Activated naive CD4-positive, alpha-beta T cell (primary cell): ENCODE results near the gene RUNX1.
"Not testable (repeated sequence)": the region's sequence is repeated elsewhere in the genome, so short reads cannot be mapped to it uniquely, and the experiment has no call there.

Experiments used
- DNase-seq, 4 experiments: peaks; one replicate each; lab custom pipeline; 2025; lab: John Stamatoyannopoulos, UW

The RUNX1 gene

DNA sequence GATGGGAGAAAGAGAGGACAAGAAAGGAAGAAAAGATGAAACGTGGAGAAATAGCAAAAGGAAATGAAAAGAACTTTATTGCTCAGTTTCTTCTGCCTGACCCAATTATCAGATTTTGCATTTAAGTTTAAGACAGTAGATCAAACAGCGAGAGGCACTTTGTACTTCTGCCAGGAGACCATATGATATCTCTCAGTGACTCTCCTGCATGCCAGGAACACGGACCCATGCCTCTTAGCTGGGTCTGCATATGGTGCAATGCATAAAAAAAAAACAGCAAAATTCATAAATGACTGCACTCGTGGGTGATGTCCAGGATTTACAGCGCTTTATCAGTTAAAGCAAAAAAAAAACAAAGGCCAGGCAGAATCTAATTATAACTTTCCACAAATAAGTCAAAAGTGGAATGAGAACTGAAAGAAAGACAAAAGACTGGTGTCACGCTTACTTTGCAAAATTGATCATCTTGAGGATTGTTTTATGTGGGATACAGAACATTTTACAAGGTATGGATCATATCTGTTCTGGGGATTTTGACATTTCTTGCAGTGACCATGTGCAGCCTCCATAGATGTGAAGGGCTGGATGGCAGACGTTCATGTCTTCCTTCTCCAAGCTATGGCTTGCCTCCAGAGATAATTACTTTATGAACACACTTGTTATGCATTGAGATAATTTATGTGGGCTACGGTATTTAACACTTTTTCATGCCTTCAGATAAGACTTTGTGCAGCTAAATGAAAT, 79.5 kb downstream of the RUNX1 start:
- DNase-seq = no peak

DNA sequence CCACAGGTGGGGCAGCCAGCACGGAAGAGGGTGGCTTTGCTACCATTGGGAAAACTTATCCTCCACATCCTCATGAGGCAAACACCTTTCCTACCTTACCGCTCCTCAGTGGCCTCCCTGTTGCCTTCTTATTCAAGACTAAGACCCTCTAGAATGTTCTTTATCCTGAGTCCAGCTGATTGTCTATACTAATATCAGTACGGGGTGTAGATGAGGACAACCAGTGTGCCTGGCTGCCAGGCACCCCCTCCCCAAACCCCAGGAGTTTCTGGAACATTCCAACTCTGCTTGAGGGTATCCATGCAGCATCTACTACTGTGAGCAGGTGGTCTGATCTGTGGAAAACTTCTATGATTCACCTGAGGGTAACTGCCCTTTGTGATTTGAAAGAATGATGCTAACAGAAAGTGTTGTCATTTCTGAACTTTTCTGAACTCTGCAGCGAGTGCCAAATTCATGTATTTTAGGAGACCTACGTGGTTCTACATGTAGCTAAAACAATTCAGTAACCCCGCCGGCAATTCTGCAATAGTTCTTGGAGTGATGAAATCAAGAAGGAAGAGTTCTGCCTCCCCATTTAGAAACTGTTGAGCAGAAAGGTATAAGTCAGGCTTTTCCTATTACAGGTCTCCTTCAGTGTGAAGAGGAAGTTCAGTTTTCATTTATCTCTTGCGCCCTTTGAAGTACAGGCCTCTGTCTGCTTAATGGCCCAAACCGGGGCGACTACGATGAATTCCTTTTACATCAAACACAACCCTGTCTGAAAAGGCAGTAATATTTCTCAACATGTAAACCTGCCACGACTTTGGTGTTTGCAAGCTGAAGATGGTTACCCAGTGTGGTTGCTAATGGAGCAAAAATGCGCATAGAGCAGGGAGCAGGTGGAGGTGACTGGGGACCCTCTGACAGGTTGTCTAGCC, 80.4 kb downstream of the RUNX1 start:
- no peak for DNase-seq

DNA sequence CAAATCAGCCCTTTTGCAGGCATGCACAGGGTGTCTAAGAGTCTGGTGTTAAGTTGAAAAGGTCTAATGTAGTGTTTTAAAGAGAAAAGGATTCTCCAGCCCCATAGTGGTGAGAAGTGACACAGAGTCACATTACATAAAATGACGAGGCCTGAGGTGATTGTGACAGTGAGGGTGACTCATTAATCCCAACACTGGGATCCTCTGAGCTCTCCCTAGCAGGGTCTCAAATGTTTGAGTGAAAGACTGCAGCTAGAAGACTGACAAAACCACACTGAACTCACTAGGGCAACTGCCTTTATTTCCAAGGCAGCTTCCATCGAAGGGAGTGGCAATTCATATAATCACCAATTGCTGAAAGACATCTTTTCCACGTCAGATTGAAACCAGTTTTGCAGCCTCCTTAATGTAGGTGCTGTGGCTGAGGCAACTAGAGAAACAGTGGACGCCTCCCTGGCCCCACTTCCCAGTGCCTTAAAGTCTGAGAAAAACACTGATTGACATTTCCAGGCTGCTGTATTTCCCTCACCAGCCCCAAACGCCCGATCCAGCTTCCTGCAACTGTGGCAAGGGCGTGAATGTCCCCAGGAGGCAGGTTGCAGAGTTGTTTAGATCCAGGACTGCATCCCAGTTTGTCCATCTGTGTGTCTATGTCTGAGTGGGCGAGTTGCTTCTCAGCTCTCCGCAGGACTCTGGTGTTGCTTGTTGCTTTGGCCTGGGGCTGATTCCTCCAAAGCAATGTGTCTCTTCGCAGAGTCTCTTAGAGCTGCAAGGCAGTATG, 81.4 kb downstream of the RUNX1 start:
- no peak for DNase-seq

DNA sequence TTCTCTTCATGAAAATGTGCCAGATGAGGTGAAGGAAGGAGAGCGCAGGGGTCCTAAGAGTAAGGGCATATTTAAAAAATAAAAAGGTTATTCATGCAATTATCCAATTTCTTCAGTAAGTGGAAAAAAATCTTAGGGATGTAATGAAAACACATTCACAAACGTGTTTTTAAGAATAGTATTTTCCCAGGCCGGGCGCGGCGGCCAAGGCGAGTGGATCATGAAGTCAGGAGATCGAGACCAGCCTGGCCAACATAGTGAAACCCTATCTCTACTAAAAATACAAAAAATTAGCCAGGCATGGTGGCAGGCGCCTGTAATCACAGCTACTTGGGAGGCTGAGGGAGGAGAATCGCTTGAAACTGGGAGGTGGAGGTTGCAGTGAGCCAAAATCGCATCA, 82.2 kb downstream of the RUNX1 start:
- DNase-seq = not testable (repeated sequence)

DNA sequence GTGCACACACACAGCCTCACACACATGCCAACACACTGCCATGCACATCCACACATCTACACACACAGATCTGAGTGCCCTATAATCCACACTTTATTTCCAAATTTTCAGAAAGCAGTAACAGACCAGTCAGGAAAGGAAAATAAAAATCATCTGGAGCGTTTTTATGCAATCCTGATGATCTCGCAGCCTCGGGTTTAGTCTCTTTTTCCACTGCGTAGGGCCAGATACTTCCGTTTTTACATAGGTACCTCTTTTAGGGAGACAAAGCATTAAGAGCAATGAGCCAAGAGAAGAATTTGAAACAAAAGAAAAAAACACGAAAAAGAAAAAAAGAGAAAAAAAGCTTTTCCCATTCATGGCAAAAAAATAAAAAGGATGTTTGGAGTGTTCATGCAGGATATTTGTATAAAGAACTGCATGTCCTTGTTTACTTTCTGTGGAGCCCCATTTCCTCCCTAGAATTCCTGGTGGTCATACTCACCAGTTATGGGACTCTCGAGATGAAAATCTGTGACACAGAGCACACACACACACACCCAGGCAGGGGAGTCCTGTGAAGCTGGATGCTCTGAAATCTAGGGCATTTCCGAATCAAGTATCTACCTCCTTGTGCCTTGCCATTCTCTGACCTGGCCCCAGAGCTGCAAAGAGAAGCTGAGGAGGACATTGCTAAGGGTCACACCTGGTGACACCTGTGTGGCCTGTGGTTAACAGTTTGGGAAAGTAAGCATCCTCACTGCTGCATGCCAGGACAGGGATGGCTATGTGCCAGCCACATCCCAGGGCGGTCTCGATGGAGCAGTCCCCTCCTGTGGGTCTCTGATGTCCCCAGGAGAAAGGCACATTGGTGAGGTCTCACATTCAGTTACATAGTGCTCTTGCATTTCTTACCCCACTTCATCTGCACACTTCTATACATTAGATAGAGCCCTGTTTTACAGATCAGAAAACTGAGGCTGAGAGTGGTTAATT, 83.6 kb downstream of the RUNX1 start:
- DNase-seq = no peak

DNA sequence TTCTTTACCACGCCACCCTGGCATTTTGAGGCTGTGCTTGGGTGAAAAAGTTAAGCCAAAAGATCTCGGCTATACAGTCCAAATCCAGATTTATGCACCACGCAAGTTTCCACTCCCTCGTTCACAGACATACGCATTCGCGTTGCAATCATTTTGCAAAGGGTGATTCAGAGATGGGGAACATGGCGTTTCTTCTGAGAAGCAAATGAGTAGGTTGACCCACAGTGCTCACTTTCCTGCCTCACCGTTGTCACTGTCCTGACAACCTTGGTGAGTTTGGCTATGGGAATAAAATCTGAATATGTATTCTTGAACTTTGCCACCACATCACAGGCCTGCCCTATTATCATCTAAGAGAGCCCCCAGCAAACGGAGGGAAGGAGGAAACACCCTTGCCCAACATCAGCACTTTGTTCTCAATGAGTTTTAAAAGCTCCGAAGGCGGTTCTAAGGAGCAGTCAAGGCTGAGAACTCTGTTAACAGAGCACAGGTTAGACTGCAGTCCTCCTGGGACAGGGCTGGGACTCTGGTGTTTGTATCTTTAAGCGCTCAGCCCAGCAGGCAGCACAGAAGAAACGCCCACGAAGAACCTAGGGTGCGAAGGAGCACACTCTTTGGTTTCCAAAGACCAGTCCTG, 86.4 kb downstream of the RUNX1 start:
- DNase-seq = no peak

DNA sequence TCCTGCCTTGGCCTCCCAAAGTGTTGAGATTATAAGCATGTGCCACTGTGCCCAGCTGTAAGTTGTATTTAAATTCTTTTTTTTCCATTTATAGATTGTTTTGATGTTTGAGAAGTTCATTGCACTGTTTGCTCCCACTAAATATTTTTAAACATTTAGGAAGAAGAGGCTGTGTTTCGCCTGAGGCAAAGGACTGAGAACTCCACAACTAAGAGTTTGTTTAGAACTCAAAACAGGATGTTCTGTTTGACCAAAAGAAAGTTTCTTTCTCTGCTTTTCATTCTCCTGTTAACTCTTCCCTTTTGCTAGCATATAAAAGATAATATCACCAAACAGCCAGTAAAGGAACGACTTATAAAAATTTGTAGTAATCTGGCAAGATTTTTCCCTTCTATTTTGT, 87.0 kb downstream of the RUNX1 start:
- DNase-seq = no peak

DNA sequence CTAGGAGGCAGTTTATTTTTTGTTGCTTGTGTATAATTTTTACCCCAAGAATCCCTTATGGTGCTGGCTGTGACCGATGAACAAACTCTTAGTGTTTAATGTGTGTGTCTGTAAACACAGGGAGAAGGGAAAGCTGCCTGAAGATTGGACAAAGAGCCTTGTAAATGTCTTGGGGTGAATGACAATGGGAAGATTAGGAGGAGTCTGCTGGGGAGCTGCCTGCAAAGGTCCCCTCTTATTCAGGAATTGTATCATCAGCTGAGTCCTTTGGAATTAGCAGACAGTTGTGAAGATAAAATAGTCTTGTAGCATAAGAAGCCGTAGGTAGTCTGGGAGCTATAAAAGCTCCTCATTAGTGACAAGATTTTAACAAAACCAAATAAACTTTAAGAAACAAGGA, 88.4 kb downstream of the RUNX1 start:
- DNase-seq = no peak

DNA sequence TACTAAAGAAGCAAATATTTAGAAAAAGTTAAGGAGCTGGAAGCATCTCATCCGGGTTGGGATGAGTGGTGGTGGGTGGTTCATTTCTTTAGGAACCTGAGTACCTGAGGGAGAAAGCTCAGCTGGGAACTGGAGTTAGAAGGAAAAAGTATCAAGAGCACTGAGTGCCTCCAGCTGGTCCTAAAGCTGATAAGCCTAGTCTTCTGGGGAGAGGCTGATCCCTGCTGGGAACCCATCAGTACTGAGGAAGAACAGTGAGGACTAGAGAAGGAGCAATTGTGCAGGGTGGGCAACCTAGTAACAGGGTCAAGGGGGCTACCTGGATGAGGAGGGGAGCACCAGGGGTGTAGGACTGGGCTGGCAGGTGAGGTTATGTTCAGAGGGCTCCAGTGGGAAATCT, 89.5 kb downstream of the RUNX1 start:
- DNase-seq = no peak

DNA sequence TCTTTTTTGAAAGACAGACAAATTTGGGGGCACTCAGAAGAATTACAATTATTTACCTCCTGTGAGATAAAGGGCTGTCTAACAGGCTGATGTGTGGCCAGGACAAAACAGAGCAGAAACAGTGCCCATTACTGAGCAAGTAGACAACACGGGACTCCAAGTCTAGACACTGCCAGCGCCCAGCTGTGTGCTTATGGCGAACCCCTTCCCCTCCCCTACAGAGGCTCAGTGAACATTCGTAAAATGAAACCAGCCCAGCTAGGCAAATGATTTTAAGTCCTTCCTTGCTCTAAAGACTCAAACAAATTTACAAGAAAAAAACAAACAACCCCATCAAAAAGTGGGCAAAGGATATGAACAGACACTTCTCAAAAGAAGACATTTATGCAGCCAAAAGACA, 91.1 kb downstream of the RUNX1 start:
- no peak for DNase-seq

DNA sequence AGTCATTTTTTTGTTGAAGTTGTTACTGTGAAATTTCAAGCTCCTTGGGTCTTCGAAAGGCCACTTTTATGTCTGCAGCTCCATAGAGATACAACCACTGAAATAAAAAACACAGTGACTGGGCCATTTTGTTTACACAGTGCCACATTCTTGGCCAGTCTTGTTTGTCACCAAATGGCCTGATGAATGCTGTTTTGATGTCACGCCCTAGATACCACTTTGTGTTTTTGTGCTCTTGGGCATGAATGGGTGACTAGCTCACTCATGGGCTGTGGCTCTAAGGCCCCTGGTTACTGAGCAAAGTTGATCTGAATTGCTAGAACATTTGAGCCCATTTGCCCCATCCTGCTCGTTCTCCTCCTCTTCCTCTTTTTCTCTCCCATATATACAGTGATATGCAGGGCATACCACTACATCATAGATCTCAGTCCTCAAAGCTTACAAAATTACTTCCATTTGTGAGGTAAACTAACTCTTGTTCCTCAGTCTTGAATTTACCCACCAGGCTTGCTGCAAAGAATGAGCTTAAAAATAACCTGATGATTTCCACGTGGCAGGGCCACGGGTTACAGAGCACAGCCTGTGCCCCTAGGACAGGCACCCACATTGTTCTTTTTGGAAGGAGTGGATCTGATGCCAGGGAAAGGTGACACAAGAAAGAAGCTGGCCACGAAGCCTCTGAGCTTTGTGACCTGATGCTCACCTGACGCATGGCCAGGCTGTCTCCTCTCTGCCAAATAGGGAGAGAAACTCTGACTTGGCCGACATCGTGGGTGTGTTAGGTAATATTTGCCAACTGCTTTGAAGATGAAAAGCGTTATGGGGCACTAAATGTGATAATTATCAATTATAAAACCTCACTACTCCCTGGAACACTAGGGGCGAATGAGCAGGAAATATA, 92.4 kb downstream of the RUNX1 start:
- no peak for DNase-seq

DNA sequence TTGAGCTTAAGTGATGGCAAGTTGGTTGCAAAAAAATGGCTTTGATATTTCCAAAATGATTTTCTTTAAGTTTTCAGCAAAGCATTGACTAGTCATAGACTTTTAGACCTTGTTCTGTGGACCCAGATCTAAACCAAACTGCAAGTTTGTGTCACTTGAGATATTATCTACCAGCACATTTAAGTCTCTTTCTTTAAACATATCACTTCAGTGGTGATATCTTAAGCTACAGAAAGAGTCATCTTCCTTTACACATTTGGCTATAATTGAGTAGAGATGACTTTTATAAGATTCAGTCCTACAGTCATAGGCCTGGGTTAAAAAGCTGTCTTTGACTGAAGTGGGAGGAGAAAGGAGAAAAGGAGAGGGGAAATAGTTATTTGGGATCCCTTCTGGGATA, 95.2 kb downstream of the RUNX1 start:
- DNase-seq = no peak

DNA sequence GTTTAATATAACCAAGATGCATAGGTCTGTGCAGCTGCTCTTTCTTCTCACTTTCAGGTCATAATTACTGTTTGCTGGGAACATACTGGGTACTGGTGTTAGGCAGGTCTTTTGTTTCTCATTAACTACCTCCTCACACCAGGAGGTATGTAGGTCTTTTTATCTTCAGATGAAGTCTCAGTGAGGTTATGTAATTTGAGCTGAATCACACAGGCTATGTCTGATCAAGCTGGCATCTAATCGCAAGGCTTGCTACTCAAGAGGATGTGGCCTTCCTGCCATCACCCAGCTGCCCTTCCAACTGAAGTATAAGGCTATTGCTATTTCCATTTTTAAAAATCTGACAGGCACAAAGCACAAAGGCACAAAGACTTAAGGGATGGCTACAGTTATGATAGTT, 96.4 kb downstream of the RUNX1 start:
- DNase-seq = no peak

DNA sequence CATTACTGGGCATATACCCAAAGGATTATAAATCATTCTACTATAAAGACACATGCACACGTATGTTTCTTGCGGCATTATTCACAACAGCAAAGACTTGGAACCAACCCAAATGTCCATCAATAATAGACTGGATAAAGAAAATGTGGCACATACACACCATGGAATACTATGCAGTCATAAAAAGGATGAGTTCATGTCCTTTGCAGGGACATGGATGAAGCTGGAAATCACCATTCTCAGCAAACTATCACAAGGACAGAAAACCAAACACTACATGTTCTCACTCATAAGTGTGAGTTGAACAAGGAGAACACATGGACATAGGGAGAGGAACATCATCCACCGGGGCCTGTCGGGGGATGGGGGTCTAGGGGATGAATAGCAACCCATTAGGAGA, 97.2 kb downstream of the RUNX1 start:
- DNase-seq = not testable (repeated sequence)

DNA sequence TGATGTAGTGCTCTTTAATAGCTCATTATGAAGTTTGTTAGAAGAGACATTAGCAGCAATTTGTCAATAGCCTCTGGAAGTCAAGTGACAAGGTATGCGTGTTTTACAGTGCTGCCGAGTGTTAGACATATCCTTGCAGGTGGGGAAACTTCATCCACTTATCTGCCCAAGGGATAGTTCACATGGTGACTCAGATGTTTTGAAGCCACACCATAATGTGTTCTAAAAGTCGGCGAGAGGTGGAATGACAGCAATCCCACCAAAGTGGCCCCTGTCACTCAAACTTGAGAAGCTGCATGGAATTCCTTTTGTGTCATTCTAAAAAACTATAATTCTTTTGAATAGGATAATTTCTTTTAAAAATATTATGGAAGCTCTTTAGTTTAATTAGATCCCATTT, 98.1 kb downstream of the RUNX1 start:
- no peak for DNase-seq

DNA sequence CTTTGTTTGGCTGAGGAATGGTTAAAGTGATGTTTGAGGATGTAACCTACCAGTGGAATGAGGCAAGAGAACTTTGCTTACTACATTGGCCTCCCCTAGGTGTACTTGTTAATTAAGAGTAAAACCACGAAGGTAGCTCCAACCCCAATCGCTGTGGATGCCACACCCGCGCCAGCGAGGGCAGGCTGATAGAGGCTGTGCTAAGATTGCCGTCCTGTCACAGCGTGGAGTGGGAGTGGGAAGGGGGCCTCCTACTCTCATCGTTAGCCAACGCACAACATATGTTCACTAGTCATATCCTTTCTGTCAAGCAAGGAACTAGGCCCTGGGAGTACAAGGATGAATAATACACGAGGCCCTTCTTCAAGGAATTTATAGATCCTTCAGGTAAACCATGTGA, 99.6 kb downstream of the RUNX1 start:
- no peak for DNase-seq

DNA sequence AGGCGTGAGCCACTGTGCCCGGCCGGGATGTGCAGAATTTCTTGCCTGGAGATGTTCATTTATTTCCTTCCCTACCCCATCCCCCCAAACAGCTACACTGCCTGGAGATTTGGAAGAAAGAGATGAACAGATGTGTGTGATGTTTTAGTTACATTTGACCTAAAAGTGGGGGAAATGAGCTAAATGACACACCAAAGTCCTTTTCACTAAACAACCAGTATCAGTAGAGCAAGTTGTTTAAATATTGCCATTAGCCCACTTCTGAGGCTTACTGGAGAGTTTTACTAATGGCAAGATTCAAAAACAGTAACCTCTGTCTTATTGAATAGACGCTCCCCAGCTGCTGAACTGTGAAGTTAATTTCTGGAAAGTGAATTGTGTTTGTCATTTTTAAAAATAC, 100.1 kb downstream of the RUNX1 start:
- DNase-seq = no peak

DNA sequence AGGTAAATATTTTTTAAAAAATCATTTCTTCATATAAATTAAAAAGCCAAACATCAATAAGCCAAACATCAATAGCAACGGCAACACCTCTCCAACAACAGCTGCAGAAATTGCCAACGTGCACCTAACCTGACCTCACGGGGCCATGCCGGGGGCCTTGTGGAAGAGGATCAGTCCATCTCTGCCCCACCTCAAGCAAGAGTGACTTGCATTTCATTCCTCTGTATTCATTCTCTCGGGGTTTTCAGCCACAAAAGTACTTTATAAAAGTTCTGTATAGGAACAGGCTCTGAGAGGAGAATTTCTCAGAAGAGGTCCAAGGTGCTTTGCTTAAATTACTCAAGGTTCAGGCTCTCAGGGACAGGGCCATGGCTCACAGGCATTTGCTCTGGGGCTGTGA, 100.9 kb downstream of the RUNX1 start:
- DNase-seq = no peak

DNA sequence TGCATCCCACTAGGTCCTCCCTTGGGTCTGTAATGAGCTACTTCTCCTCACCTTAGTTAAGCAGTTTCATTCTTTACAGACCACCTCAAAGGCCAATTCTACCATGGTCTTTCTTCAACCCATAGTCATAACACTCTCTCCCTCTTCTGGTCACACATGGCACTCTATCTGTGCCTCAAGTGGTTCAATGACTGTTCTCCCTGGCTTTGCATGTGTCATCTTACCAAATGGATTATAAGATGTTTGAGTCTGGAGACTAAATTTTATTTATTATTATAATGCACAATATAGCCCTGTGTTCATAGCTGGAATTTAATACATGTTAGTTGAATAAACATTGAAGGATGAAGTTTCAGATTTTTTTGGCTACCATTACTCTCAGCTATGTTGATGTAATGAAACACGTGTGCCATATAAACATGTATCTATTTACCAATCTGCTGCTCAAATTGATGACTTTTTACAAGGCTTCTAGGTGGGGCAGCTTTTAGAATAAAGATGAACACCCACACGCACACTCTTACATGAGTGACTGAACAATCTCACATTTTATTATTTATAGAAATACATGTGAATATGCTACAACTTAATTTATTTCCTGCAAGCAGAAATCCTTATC, 102.1 kb downstream of the RUNX1 start:
- no peak for DNase-seq
